Measurements from ENCODE around the gene NLGN4Y.

GRCh38 chrY:14829366-14829885, 305.1 kb downstream of the NLGN4Y start:
- TF ChIP-seq, protein P1, sequence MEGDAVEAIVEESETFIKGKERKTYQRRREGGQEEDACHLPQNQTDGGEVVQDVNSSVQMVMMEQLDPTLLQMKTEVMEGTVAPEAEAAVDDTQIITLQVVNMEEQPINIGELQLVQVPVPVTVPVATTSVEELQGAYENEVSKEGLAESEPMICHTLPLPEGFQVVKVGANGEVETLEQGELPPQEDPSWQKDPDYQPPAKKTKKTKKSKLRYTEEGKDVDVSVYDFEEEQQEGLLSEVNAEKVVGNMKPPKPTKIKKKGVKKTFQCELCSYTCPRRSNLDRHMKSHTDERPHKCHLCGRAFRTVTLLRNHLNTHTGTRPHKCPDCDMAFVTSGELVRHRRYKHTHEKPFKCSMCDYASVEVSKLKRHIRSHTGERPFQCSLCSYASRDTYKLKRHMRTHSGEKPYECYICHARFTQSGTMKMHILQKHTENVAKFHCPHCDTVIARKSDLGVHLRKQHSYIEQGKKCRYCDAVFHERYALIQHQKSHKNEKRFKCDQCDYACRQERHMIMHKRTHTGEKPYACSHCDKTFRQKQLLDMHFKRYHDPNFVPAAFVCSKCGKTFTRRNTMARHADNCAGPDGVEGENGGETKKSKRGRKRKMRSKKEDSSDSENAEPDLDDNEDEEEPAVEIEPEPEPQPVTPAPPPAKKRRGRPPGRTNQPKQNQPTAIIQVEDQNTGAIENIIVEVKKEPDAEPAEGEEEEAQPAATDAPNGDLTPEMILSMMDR (IDR thresholded peaks at IDR 0.05) = no peak
- no peak for TF ChIP-seq POLR2A (IDR thresholded peaks at IDR 0.05)
